GM18907 (cell line): ENCODE results near the gene SCO2.

Source experiments
- ATAC-seq: cut with Tn5 transposase; IDR thresholded peaks from one replicate; pipeline ENCODE4 v1.9.1; 2021; ENCODE audit warnings: mild to moderate bottlenecking, moderate library complexity; ENCODE audit not compliant: unreplicated experiment

The SCO2 gene

GRCh38 chr22:50482107-50483074 lies 43.0 kb downstream of the SCO2 start:
- ATAC-seq, result no peak

- no peak for ATAC-seq
These were observed 43.8 kb downstream of the SCO2 start, which contains the start of gene ADM2 for GRCh38 chr22:50481440-50482106. Gene ADM2 (plus strand): TSS chr22:50481543. CDS start chr22:50481848, 305 bp downstream.

- no peak for ATAC-seq
These were observed 44.4 kb downstream of the SCO2 start for GRCh38 chr22:50481045-50481439.

GRCh38 chr22:50479721-50480120 lies 45.7 kb downstream of the SCO2 start:
- no peak for ATAC-seq

GRCh38 chr22:50477923-50478322 lies 47.5 kb downstream of the SCO2 start:
- no peak for ATAC-seq

GRCh38 chr22:50476868-50477267 lies 48.5 kb downstream of the SCO2 start:
- no peak for ATAC-seq

- no peak for ATAC-seq
These were observed 49.8 kb downstream of the SCO2 start for GRCh38 chr22:50475652-50476002.

- peak; percentile 62 for ATAC-seq
These were observed 50.4 kb downstream of the SCO2 start, which contains the start of gene SBF1 for GRCh38 chr22:50474710-50475651. Gene SBF1 (minus strand): TSS chr22:50475035. CDS start chr22:50474840, 195 bp downstream.

GRCh38 chr22:50473855-50474671 lies 51.3 kb downstream of the SCO2 start:
- no peak for ATAC-seq
